HG02973 (cell line): ENCODE measurements around the gene ACOT12.
"Not testable (repeated sequence)": the region's sequence is repeated elsewhere in the genome, so short reads cannot be mapped to it uniquely, and the experiment has no call there.

Experiments used
- ATAC-seq: cut with Tn5 transposase; IDR thresholded peaks from one replicate; pipeline ENCODE4 v1.9.1; 2021; ENCODE audit warnings: moderate library complexity; ENCODE audit not compliant: unreplicated experiment

The ACOT12 gene

DNA sequence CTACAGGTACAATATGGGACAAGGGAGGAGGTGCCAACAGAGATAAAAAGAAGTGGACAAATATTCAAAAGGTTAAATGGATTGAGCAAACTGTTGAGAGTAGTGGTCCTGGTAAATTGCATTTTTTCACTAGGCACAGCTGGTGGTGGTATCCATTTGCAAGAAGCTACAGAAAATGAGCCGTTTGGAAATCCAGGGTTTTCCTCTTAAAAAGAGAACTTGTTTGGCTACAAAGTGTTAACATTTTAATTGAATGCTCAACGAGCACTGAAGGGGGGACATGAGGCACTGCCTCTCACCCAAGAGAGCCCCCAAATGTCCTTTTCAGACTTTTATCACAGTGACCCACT lies 93.0 kb downstream of the ACOT12 start:
- no peak for ATAC-seq

DNA sequence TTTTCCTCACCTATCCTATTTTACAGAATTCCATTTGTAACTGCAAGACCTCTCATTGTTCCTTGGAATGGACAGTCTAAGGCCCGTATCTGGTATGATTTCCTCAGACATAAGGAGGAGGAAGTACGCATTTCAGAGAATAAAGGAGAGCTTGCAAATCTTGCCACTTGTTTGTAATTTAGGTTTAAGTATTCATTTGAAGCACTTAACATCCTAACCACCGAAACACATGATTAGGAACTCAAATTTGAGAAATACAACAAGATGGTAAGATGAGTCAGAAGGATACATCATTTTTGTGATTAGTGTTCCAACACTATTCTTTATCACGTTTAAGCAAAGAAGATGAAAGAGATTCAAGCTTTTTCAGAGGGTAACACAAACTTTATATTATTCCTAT lies 96.4 kb downstream of the ACOT12 start:
- no peak for ATAC-seq

DNA sequence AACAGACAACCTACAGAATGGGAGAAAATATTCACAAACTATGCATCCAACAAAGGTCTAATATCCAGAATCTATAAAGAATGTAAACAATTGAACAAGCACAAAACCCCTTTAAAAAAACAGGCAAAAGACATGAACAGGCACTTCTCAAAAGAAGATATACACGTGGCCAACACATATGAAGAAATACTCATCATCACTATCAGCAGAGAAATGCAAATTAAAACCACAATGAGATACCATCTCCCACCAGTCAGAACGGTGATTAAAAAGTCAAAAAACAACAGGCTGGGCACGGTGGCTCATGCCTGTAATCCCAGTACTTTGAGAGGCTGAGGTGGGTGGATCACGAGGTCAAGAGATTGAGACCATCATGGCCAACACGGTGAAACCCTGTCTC lies 99.9 kb downstream of the ACOT12 start:
- not testable (repeated sequence) for ATAC-seq

DNA sequence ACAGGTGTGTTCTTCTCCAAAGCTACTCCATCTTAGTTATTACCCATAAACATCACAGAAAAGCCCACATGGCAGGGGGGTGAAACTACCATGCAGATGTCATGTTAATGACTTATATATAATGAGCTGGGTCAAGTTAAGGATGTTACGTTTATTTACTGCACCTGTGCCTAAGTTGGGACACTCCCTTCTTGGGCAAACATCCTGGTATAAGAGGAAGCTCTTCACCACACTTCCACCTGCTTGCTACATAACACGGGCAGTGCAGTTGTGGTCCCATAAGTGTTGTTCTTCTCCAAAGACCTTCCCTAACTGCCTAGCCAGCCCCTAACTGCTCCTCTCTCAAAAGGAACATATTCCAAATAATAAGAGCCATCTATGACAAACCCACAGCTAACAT lies 101.8 kb downstream of the ACOT12 start:
- no peak for ATAC-seq

DNA sequence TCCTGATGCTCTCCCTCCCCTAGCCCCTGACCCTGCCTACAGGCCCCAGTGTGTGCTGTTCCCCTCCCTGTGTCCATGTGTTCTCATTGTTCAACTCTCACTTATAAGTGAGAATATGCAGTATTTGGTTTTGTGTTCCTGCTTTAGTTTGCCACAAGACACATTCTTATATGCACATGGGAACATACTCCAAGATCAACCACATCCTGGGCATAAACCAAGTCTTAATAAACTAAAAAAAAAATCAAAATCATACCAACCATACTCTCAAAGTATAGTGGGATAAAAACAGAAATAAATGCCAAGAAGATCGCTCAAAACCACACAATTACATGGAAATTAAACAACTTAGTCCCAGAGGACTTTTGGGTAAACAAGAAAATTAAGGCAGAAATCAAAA lies 103.8 kb downstream of the ACOT12 start:
- ATAC-seq = no peak

DNA sequence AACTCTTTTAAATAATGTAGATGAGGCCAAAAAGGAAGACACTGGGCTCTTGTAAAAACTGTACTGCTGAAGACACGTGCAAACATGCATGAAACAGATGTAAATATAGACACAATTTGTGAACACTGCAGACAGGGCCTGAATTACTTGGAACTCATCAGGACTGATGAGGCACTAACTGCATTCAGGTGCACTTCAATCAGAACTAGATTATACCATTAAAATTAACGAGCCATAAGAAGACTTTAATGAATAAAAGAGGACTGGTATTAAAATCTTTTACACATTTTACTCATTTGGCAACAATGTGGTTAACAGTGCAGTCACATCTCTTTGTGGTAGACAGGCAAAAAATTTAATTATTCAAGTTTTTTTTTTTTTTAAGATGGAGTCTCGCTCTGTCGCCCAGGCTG lies 105.9 kb downstream of the ACOT12 start:
- ATAC-seq = no peak

DNA sequence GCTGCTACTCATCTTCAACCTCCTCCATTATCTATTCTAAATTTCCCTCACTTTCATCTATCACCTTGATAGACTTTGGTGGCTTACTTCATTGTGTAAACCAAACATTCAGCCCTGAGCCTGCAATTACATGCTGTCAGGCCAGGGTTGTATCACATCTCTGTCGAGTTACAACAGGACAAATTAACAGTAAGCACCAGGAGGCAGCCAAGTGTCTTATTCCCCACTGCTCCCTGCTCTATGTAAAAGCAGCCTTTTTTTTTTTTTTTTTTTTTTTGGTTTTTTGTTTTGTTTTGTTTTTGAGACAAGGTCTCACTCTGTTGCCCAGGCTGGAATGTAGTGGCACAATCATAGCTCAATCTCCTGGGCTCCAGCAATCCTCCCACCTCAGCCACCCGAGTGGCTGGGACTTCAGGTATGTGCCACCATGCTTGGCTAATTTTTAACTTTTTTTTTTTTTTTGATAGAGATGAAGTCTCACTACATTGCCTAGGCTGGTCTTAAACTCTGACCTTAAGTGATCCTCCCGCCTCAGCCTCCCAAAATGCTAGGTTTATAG lies 107.8 kb downstream of the ACOT12 start:
- ATAC-seq = no peak

DNA sequence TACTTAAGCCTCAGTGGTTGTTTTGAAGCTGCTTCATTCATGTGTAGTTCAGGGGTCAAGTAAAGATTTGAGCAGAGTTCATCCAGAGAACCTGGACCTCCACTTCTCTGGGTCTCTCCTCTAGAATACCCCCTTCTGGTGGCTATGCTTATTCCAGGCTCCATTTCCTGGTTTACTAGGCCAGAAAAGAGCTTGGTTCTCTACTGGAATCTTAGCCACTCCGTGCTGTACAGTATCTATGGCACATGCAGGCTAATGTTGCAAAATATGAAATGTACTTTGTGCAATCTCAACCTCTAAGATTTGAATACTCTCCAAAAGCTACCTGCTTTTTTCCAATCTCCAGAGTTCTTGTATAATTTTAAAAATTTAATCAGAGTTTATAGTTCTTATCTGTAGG lies 110.0 kb downstream of the ACOT12 start:
- ATAC-seq = no peak
